Osteoblast (primary cell): Measurements from ENCODE around the gene HES4. TPM values are rescaled to one million over a fixed set of nuclear protein-coding genes. Genes with fewer than 3 reads are reported as not detected.

Source experiments
- DNase-seq: peaks from one replicate; pipeline ENCODE4 v3.0.0; 2011; ENCODE audit warnings: low spot score, mixed read lengths; ENCODE audit not compliant: insufficient read length; ENCODE audit errors: missing footprints
- H2AFZ ChIP-seq: 2 replicates; pipeline ENCODE4 v1.6.0; 2011; ENCODE audit warnings: mild to moderate bottlenecking, low read length
- H3K27ac ChIP-seq: 2 replicates; pipeline ENCODE4 v1.5.1; 2011; ENCODE audit warnings: mild to moderate bottlenecking, low read depth, low read length, moderate library complexity
- H3K27me3 ChIP-seq: 2 replicates; pipeline ENCODE4 v1.6.0; 2012; ENCODE audit warnings: mild to moderate bottlenecking, control low read depth, inconsistent platforms, low read length, moderate library complexity; ENCODE audit not compliant: insufficient read depth
- H3K36me3 ChIP-seq: 2 replicates; pipeline ENCODE4 v1.5.1; 2011; ENCODE audit warnings: mild to moderate bottlenecking, low read length, control low read depth, moderate library complexity; ENCODE audit not compliant: insufficient read depth
- H3K4me1 ChIP-seq: 2 replicates; pipeline ENCODE4 v1.5.1; 2011; ENCODE audit warnings: mild to moderate bottlenecking, low read length, control low read depth, moderate library complexity; ENCODE audit not compliant: insufficient read depth
- H3K4me2 ChIP-seq: 2 replicates; pipeline ENCODE4 v1.6.0; 2011; ENCODE audit warnings: mild to moderate bottlenecking, low read length; ENCODE audit not compliant: insufficient read depth
- H3K4me3 ChIP-seq: fragments of 200-600 bp; sonication (generic); 3 replicates; pipeline ENCODE4 v1.5.1; 2012; ENCODE audit warnings: mild to moderate bottlenecking, low read length, inconsistent platforms; ENCODE audit not compliant: insufficient read depth
- H3K79me2 ChIP-seq: 2 replicates; pipeline ENCODE4 v1.6.0; 2012; ENCODE audit warnings: mild to moderate bottlenecking, low read length, control low read depth, inconsistent platforms; ENCODE audit not compliant: insufficient read depth
- H3K9me3 ChIP-seq: 2 replicates; pipeline ENCODE4 v1.5.1; 2011; ENCODE audit warnings: low read depth, low read length, control low read depth
- H4K20me1 ChIP-seq: 2 replicates; pipeline ENCODE4 v1.6.0; 2012; ENCODE audit warnings: mild to moderate bottlenecking, low read length, control low read depth; ENCODE audit not compliant: insufficient read depth
- CTCF ChIP-seq: IDR thresholded peaks from 2 replicates; pipeline ENCODE4 v1.5.1; 2011; ENCODE audit warnings: mild to moderate bottlenecking, low read depth, low read length, moderate library complexity; ENCODE audit errors: extremely low read depth
- total RNA-seq: library from RNA; depleted of rRNA; stranded (reverse); fragments of >200 nt; gene quantifications from 2 replicates; pipeline ENCODE4 v1.2.3, GENCODE V29; 2012

Gene HES4
- total RNA-seq, 1 donor = 0.72 TPM

- Histone ChIP-seq H3K4me2 (no peak overlapping the region), H3K4me1 (peaks cover 3% of the 10 kb centered on the region), H3K36me3 (no peaks in the 10 kb centered on the region), H4K20me1 (peaks cover 4% of the 10 kb centered on the region), H2AFZ (no peak overlapping the region), H3K27me3 (no peaks in the 10 kb centered on the region), H3K27ac (no peak overlapping the region), H3K9me3 (no peaks in the 10 kb centered on the region), H3K4me3 (no peak overlapping the region), H3K79me2 (no peaks in the 10 kb centered on the region)
- TF ChIP-seq CTCF = no peak
- no peak for DNase-seq
Measured at GRCh38 chr1:1024149-1024770, 24.4 kb upstream of the HES4 start.

GRCh38 chr1:1023700-1024099 is 23.8 kb upstream of the HES4 start:
- no peak for TF ChIP-seq CTCF
- H3K27ac ChIP-seq = no peak overlapping the region
- H3K9me3 ChIP-seq = no peaks in the 10 kb centered on the region
- peaks cover 3% of the 10 kb centered on the region for H3K4me1 ChIP-seq
- peaks cover 4% of the 10 kb centered on the region for H4K20me1 ChIP-seq
- no peak for DNase-seq
- H3K4me2 ChIP-seq = no peak overlapping the region
- no peak overlapping the region for H2AFZ ChIP-seq
- no peak overlapping the region for H3K4me3 ChIP-seq
- no peaks in the 10 kb centered on the region for H3K36me3 ChIP-seq
- no peaks in the 10 kb centered on the region for H3K79me2 ChIP-seq
- H3K27me3 ChIP-seq = no peaks in the 10 kb centered on the region

- no peaks in the 10 kb centered on the region for H3K36me3 ChIP-seq
- H3K27me3 ChIP-seq = no peaks in the 10 kb centered on the region
- no peak overlapping the region for H3K4me2 ChIP-seq
- H2AFZ ChIP-seq = no peak overlapping the region
- H3K9me3 ChIP-seq = no peaks in the 10 kb centered on the region
- H3K4me1 ChIP-seq = peaks cover 3% of the 10 kb centered on the region
- H3K4me3 ChIP-seq = no peak overlapping the region
- no peak overlapping the region for H3K27ac ChIP-seq
- no peak for DNase-seq
- no peak for TF ChIP-seq CTCF
- no peaks in the 10 kb centered on the region for H3K79me2 ChIP-seq
- peaks cover 4% of the 10 kb centered on the region for H4K20me1 ChIP-seq
Measured at GRCh38 chr1:1022302-1023009, 22.6 kb upstream of the HES4 start.

GRCh38 chr1:1021920-1022259 is 22.0 kb upstream of the HES4 start:
- no peak overlapping the region for H3K27ac ChIP-seq
- DNase-seq = no peak
- no peaks in the 10 kb centered on the region for H3K36me3 ChIP-seq
- peaks cover 4% of the 10 kb centered on the region for H4K20me1 ChIP-seq
- peaks cover 3% of the 10 kb centered on the region for H3K4me1 ChIP-seq
- H3K4me3 ChIP-seq = no peak overlapping the region
- no peaks in the 10 kb centered on the region for H3K9me3 ChIP-seq
- TF ChIP-seq CTCF = no peak
- no peak overlapping the region for H3K4me2 ChIP-seq
- no peaks in the 10 kb centered on the region for H3K79me2 ChIP-seq
- no peak overlapping the region for H2AFZ ChIP-seq
- H3K27me3 ChIP-seq = no peaks in the 10 kb centered on the region
